Stimulated activated CD4-positive, alpha-beta T cell treated with anti-CD3 and anti-CD28 coated beads, Interleukin-15, amount 100 ng/mL, for 48 hours (primary cell): ENCODE results near the gene CCDC80.
"Not testable (repeated sequence)": the region's sequence is repeated elsewhere in the genome, so short reads cannot be mapped to it uniquely, and the experiment has no call there.

ENCODE experiments used
- DNase-seq, 2 donors: peaks; one replicate each; pipeline ENCODE4 v3.0.0-alpha.2; 2020; ENCODE audit warnings: low read depth in 2 of 2

Gene CCDC80

DNA sequence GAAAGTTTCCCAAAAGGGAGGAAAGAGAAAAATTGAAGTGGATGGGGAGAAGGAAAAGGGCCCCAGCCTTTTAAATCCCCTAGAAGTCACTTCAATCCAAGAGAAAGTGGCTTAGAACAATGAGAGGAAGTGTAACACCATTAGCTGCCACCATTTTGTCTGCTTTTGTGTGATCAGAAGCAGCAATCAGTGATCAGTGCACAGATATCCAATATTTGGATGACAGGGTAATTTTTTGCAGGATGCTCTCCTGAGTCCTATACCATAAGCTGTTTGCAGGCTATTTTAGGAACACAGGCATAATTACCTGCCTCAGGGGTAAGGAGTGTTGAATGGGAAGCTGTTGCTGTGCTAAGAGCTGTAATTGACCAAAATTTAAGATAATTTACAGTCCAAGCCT lies 47.7 kb downstream of the CCDC80 start:
- no peak for DNase-seq

DNA sequence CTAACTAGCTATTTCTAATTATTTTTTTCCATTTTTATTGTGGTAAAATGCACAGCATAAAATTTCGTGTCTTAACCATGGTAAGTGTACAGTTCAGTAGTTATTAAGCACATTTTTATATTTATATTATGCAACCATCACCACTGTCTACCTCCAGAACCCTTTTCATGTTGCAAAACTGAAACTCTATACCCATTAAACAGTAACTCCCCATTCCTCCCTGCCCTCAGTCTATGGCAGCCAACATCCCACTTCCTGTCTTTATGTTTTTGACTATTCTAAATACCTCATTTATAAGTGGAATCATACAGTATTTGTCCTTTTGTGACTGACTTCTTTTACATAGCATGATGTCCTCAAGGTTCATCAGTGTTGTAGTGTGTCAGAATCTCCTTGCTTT lies 53.6 kb downstream of the CCDC80 start:
- DNase-seq = no peak

DNA sequence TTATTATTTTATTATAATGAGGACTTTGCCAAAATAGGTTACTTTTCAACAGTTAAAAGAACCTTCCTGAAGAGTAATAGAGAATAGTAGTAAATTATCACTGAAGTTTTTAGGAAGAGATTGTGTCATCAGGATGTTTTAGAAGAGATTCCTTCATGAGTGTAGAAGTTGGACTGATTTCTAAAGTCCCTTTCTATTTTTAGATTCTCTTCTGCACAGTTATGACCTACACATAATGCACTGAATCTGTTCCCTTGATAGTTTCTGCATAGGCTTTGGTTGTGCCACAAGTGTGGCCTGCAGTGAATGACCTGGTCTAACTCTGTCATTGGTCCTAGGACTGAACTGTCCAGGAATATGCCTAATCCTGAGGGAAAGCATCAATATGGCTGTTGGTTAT lies 55.2 kb downstream of the CCDC80 start:
- DNase-seq = no peak

DNA sequence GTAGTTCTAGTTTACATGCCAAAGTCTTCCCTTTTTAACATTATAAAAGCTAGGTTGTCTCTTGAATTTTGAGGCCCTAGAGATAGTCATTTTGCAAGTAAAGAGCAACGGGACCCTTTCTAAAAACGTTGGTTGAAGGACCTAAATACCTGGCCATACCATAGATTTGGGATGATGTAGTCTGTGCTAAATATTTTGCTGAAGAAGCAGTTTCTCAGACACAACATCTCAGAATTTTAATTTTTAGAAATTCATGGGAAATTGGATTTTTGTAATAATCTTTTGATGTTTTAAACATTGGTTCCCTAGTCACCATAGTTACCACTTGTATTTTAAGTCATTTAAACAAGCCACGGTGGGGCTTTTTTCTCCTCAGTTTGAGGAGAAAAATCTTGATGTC lies 57.8 kb downstream of the CCDC80 start:
- no peak for DNase-seq

DNA sequence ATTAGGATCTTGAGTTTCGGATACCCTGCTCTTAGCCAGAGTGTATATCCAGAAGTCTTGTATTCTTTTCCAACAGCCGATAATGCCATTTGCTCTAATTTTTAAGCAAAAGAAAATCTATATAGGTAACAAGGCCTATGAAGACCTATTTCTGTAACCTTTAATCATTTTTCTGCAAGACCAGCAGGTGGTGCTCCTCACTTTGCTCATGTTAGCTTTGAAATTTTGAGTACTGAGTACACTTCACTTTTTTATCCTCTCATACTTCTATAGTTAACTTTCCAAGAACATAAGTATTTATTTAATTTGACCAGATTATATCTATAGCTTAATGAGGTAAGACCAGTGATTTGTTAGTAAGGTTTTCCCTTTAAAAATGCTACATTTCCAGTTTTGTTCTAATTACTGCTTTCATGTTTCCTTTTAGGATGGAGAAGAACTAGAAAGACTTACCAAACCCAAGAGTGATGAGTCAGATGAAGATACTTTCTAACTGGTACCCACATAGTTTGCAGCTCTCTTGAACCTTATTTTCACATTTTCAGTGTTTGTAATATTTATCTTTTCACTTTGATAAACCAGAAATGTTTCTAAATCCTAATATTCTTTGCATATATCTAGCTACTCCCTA lies 58.6 kb downstream of the CCDC80 start:
- DNase-seq = peak in 1 of 2 donors; percentile 22

DNA sequence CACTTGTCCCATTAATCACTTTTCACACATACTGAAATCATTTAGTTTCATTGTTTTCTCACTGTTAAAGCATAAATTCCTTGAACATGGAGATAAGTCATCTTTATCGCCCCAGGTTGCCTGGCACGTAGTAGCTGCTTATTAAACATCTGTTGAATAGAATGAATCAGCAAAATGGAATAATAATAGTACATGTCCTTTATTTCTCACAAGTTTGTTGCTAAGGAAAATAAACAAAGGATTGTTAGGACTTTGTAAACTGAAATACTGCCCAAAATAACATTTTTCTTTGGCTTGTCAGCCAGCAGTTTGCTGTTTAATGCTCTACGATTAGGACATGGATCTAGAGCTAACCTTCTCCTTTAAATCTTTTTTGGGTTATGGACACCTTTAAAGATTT lies 61.2 kb downstream of the CCDC80 start:
- DNase-seq = no peak

DNA sequence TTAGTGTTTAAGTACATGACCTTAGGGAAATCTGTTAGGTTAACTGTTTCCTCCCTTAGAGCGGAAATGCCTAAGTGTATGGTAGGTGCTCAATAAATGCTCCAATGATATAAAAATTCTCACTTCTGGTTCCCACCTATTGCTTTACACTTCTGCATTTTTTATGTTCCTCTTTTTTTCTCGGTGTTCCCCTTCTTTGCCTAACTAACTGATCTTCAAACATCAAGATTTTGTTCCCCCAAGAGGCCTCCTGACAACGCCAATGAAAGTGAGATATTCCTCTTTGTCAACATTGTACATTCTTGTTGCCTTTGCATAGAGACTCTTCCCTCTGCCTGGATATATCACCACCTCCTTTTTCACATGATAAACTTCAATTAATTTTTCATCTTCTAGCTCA lies 61.7 kb downstream of the CCDC80 start:
- no peak for DNase-seq

DNA sequence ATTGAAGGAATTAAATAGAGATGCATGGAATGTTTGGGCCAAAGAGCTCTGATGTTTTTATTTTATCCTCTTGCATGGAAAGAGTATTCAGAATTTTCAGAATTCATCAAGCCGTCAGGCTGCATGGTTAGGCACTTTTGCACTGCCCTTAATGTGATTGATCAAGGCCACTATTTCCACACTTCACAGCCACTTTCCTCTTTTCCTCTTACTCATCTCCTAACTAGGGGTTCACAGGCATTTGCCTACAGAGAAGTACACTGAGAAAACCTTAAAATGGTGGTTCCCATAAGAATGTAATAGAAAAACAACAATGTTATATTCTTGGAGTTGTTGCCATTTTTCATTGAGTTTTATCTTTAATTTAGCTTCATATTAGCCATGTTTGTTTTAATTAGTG lies 68.2 kb downstream of the CCDC80 start:
- no peak for DNase-seq

DNA sequence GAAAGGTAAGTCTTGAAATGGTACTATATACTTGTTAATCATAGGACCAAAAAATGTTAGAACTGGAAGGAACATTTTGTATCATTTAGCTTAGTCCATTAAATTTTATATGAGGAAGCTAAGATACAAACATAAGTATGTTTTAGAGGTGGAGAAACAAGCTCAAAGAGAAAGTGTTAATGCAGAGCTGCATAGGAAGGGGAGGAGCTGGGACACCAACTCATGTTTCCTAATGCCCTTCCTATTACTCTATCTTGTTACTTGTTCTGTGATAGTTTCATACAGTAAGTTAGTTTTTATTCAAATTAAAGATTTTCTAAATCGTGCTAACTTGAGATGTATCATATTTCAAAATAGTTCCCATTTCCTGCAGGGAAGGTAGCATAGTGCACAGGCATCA lies 71.7 kb downstream of the CCDC80 start:
- DNase-seq = no peak

DNA sequence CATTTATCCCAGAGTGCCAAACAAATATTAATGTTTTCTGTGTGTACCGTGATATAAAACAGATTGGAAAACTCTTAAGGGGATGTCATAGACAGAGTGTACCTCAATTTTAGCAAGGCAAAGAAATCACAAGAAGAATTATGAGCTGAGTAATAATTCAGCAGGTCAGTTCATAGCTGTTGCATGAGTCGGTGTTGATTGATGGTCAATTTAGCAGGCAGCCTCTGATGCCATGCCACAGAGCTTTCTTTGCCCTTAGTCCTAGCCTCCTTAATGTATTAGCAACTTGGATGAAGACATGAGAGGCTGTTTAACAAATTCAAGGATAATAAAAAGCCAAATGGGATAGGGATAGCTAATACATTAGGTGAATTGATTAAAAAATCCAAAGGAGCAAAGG lies 72.3 kb downstream of the CCDC80 start:
- DNase-seq = no peak

DNA sequence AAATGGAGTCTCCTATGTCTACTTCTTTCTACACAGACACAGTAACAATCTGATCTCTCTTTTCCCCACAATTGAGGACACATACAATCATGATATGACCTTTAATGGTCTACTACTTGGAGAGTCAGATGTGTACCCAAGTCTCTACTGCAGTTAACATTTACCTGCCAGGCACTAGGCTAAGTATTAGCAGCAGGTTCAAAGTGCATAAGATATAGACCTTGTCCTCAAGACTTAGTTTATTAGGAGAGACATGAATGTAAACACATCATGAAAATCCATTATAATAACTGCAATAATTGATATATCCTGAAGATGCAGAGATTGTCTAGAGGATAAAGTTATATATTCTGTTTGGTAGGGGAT lies 76.0 kb downstream of the CCDC80 start:
- DNase-seq = no peak

DNA sequence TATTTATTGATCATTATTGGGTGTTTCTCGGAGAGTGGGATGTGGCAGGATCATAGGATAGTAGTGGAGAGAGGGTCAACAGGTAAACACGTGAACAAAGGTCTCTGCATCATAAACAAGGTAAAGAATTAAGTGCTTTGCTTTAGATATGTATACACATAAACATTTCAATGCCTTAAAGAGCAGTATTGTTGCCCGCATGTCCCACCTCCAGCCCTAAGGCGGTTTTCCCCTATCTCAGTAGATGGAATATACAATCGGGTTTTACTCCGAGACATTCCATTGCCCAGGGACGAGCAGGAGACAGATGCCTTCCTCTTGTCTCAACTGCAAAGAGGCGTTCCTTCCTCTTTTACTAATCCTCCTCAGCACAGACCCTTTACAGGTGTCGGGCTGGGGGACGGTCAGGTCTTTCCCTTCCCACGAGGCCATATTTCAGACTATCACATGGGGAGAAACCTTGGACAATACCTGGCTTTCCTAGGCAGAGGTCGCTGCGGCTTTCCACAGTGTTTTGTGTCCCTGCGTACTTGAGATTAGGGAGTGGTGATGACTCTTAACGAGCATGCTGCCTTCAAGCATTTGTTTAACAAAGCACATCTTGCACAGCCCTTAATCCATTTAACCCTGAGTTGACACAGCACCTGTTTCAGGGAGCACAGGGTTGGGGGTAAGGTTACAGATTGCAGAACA lies 76.5 kb downstream of the CCDC80 start:
- DNase-seq = not testable (repeated sequence)

DNA sequence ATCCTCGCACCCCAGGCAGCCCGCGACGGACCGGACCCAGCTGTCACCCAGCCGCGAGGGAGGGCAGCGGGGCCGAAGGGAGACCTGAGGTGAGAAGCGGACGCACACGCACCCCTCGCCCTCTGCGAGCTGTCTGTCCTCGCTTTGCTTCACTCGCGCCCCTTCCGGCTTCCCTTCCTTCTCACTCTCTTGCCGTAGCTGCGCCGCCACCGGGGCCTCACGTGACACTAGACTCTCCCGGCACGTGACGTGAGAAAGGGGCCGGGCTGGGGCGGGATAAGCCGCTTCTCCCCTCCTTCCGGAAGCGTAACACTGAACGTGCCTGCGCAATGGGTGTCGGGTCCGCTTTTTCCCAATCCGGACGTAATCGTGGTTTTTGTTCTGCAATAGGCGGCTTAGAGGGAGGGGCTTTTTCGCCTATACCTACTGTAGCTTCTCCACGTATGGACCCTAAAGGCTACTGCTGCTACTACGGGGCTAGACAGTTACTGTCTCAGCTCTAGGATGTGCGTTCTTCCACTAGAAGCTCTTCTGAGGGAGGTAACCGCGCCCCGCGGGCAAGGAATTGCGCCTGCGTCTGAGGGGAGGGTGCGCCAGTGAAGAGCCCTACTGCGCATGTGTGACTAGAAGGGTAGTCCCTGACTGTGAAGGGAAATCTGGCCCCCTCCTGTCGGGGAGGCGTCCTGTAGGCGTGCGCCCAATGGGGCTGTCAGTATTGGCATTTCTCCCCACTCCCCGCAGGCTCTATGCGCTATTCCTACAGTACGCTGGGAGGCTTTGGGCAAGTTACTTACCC lies 79.0 kb downstream of the CCDC80 start, which contains the start of the genes ATG3 and SLC35A5:
ATG3 (minus strand) TSS at position 229 of the 796 bp plus-strand sequence. CDS start 434 bp downstream, outside the sequence.
SLC35A5 (plus strand) TSS at position 312 of the 796 bp plus-strand sequence. CDS start 1,359 bp downstream, outside the sequence.
- DNase-seq = peak; percentile 97 to 98

DNA sequence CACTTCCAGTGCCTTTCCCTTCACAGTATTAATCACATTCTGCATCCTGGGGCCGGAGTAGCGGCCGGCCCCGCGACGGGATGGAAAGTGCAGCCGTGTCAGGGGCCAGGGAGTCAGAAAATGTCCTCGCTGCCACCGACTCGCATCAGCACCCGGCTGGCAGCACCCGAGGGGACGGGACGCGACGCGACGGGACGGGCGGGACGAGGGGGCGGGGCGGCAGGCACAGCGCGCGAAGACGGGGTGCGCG lies 79.5 kb downstream of the CCDC80 start:
- peak in 1 of 2 donors; percentile 69 for DNase-seq

DNA sequence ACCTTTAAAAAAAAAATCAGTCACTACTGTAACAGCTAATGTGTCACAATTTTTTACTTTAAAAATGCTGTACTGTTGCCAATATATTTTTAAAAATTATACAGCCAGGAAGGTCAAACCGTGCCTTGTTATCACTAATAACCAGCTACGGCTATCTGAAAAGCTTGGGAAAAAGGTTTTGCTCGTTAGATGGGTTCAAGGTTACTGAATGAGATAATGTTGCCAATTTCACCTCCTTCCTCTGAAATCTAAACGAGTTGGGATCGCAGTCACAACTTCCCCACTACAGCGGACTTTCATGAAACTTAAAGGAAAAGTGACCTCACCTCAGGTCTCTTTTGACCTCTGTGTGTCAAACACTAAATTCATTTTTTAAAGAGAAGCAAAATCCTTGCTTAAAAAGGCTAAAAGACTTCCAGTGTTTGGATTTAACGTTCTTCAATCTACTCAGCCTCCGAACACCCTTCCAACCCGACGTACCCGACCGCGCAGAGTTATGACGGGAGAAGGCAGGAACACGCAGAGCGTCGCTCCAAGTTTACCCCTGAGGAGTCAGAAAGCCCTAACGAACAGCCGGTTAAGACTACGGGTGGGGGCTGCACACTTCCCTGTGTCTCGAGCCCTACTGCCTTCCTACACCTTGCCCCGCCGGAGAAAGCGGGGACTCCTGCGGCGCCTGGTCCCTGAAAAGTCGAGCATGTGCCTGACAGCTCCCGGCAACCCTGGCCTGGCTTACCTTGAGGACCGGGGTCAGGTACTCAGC lies 80.0 kb downstream of the CCDC80 start:
- DNase-seq = peak; percentile 59 to 67

DNA sequence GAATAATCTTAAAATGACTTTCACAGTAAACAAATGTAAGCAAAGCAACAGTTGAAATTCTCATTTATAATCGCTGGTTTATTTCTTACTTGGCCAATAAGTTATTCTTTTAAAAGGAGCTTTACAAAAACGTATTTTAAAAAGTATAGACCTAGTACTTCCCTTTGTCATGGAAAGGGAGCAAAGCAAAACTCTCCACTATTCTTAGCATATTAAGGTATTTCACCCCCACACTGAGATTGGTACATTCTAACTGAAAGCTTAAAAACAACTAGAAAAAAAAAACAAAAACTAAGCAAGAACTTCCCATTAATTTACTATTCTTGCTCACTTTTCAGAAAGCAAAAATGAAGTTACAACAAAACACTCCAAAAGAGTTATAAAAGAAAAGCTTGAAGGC lies 80.6 kb downstream of the CCDC80 start:
- DNase-seq = no peak

DNA sequence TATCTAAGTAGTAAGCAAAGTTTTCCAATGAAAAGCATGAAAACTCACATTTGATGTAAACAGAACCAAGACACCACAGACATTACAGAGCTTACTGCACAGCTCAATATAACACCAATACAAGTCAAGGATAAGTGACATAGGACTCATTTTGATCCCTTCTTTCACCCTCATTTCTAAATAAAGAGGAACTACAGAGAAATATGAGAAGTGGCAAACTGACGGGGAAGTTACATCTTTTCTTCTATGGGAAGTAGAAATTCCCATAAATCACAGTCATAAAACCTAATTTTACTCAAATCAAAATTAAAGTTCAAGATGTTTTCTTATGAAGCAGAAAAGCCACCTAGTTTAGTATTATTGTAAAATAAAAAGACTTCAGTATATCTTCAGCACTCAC lies 83.0 kb downstream of the CCDC80 start:
- DNase-seq = no peak

DNA sequence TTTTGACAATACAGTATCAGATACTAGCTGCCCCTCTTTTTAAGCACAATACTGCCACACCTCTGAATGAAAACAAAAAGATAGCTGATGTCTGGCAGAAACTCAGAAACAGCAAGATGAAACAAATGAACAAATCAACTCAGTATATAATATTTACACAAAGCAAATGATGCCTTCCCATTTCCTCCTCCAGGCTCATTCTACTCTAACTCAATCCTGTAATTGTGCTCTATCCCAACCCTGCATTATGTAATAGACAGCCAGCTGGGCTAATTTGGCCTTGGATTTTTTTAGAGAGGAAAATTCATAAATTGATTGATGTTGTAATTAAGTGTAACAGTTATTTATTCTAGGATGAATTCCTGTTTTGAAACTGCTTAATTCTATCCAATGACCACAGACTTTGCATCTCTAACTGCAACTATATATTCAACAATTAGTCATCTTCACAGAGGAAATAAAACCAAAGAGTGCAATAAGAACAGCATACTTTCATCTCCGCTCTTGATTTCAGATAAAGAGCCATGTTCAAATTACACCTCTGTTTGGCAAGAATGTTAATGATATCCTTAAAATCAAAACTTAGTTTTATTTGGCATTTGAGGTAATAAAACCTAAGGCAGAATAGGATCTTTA lies 85.3 kb downstream of the CCDC80 start:
- no peak for DNase-seq

DNA sequence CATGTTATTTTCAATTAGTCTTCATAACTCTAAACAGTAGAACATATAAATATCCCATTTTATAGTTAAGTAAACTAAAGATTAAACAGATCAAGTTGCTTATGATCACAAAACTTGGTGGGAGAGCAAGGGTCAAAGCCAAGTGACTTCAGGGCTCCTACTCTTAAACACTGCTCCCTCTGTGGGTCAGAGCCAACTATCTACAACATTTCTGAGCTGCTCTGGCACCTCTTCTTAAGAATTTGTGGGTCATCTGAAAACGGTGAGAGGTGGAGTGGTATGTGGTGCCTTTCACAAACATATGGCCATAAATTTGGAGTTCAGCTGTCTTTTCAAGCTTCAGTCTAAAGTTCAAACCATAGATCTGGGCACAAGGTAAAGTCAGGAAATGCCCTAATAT lies 90.1 kb downstream of the CCDC80 start:
- no peak for DNase-seq
